Fibroblast of the aortic adventitia (primary cell): Measurements from ENCODE around the gene SHMT1. TPM values are rescaled to one million over a fixed set of nuclear protein-coding genes. Genes with fewer than 3 reads are reported as not detected.
"Not testable (repeated sequence)": the region's sequence is repeated elsewhere in the genome, so short reads cannot be mapped to it uniquely, and the experiment has no call there.

ENCODE experiments used
- DNase-seq: peaks from one replicate; pipeline ENCODE4 v3.0.0-alpha.2; 2010; ENCODE audit warnings: low read depth
- H3K4me3 ChIP-seq: 2 replicates; pipeline ENCODE4 v1.5.1; 2011; ENCODE audit warnings: low read depth, mild to moderate bottlenecking, control low read depth, low read length, moderate library complexity
- CTCF ChIP-seq: IDR thresholded peaks from 2 replicates; pipeline ENCODE4 v1.5.1; 2011; ENCODE audit warnings: mild to moderate bottlenecking, low read length, control low read depth, inconsistent platforms; ENCODE audit not compliant: insufficient read depth
- total RNA-seq: library from RNA; depleted of rRNA; stranded (reverse); fragments of >200 nt; gene quantifications from 2 replicates; pipeline ENCODE4 v1.2.3, GENCODE V29; 2012; ENCODE audit warnings: low replicate concordance

SHMT1 gene
- total RNA-seq, 1 donor = 20.3 TPM

GRCh38 chr17:18382441-18383078, 19.2 kb upstream of the SHMT1 start:
- no peak for TF ChIP-seq CTCF
- no peak for DNase-seq
- no peak overlapping the region for H3K4me3 ChIP-seq

- H3K4me3 ChIP-seq = no peak overlapping the region
- no peak for DNase-seq
- no peak for TF ChIP-seq CTCF
Measured at GRCh38 chr17:18381953-18382245, 18.5 kb upstream of the SHMT1 start.

DNA sequence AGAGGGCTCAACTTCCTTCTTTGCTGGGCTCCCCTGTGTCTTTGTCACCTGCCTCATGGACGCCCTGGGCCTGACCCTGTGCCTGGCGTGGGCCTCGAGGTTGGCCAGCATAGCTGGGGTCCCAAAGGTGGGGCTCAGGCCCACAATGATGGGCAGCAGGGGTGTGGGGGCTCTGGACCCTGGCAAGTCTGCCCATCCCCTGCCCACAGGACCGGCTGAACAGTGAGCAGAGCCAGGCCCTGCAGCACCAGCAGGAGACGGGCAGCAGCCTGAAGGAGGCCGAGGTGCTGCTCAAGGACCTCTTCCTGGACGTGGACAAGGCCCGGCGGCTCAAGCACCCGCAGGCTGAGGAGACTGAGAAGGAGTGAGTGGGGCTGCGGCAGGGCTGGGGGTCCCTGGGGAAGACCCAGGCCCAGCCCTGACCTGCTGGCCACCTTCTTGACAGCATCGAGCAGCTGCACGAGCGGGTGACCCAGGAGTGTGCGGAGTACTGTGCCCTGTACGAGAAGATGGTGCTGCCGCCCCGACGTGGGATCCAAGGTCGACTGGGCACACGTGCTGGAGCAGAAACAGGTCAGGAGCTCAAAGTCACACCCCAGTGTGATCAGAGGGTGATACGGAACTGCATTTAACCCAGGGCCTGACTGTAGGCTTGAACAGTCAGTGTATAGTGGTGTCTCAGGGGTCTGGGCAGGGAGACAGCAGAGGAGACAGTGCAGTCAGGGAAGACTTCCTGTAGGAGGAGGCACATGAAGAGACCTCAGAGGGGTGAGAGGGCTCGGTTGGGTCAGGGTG, 18.0 kb upstream of the SHMT1 start:
- DNase-seq = no peak
- H3K4me3 ChIP-seq = no peak overlapping the region
- TF ChIP-seq CTCF = no peak

DNA sequence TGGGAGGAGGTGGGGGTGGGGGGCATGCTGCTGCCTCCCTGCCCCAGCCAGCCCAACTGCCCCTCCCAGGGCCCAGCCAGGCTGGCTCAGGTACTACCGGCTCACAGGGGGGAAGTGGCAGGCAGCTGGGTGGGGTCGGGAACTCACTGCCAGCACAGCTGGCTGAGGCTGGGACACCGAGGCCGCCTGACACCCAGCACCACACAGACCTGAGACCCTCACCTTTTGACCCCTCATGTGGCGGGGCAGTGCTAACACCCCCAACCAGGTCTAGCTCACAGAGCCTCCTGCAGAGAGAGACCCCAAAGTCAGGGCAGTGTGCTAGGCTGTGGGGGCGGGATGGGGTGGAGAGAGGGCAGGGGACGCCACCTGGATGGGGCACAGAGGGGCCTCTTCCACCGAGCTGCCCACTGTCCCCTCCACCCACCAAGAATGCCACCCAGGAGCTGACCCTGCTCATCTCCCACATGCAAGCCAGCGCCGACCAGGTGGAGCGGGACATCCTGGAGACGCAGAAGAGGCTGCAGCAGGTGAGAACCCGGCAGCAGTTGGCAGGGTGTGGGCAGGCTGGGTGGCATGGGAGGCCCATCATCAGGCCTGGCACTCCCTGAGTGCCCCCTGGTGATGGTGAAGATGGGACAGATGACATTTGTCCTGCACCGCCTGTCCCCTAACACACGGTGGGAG, 17.3 kb upstream of the SHMT1 start:
- no peak overlapping the region for H3K4me3 ChIP-seq
- no peak for TF ChIP-seq CTCF
- no peak for DNase-seq

GRCh38 chr17:18379246-18380146, 16.1 kb upstream of the SHMT1 start:
- H3K4me3 ChIP-seq = no peak overlapping the region
- no peak for TF ChIP-seq CTCF
- no peak for DNase-seq

- DNase-seq, H3K4me3 ChIP-seq: not testable (repeated sequence)
Measured at GRCh38 chr17:18378614-18379013, 15.3 kb upstream of the SHMT1 start.

DNA sequence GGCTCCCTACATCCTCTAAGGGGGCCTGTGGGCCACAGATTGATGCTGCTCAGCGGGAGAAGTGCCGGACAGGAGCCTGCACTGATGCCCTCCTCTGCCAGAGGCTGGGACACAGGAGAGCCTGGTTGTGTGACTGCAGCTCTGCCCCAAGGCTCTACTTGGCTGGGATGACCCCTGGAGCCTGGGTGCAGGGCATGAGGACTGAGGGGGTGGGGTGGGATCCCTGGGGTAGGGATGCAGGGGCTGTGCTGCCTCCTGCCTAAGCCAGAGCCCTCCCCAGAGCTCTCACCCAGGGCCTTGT, 14.8 kb upstream of the SHMT1 start:
- H3K4me3 ChIP-seq = no peak overlapping the region
- no peak for TF ChIP-seq CTCF
- no peak for DNase-seq
